ENCODE data around the gene TRPM5.

- no peak for TF ChIP-seq CTCF (IDR thresholded peaks at IDR 0.05)
- no peak for TF ChIP-seq POLR2A (IDR thresholded peaks at IDR 0.05)
Observed at GRCh38 chr11:2432628-2433071, 11.7 kb downstream of the TRPM5 start.

Measured in testis (tissue), 2 donors.